ENCODE data around the gene SPTBN1. TPM values are rescaled to one million over a fixed set of nuclear protein-coding genes. Genes with fewer than 3 reads are reported as not detected.
A peak's percentile ranks its signal among the peaks of the same experiment; 100 is the strongest.

Gene SPTBN1
- total and polyA plus RNA-seq, 8 donors = 28.7 to 475 (median 193) TPM

DNA sequence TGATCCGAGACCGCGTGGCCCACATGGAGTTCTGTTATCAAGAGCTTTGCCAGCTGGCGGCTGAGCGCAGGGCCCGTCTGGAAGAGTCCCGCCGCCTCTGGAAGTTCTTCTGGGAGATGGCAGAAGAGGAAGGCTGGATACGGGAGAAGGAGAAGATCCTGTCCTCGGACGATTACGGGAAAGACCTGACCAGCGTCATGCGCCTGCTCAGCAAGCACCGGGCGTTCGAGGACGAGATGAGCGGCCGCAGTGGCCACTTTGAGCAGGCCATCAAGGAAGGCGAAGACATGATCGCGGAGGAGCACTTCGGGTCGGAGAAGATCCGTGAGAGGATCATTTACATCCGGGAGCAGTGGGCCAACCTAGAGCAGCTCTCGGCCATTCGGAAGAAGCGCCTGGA lies 172.8 kb downstream of the SPTBN1 start:
- intact Hi-C loops (cut with DNase I; ENCODE audit: low total_unique reads) = no loop called here
- H3K27me3 ChIP-seq = no peaks in the 10 kb centered on the region
- 92 to 94% (median 93%) methylated on average over 30 of the region's 30 CpGs for WGBS, 5 donors
- peaks cover 81 to 100% (median 100%) of the 10 kb centered on the region in 4 donors for H3K36me3 ChIP-seq
- no peak for DNase-seq
- H3K27ac ChIP-seq = no peak overlapping the region
- peaks cover 11 to 50% (median 39%) of the 10 kb centered on the region in 4 donors for H3K4me1 ChIP-seq
- no peak overlapping the region for H3K4me3 ChIP-seq
- no peaks in the 10 kb centered on the region for H3K9me3 ChIP-seq
- TF ChIP-seq POLR2A (IDR thresholded peaks at IDR 0.05) = no peak
- no peak for TF ChIP-seq EP300 (IDR thresholded peaks at IDR 0.05)
- no peak for TF ChIP-seq POLR2AphosphoS5 (IDR thresholded peaks at IDR 0.05)
- TF ChIP-seq, protein P1, sequence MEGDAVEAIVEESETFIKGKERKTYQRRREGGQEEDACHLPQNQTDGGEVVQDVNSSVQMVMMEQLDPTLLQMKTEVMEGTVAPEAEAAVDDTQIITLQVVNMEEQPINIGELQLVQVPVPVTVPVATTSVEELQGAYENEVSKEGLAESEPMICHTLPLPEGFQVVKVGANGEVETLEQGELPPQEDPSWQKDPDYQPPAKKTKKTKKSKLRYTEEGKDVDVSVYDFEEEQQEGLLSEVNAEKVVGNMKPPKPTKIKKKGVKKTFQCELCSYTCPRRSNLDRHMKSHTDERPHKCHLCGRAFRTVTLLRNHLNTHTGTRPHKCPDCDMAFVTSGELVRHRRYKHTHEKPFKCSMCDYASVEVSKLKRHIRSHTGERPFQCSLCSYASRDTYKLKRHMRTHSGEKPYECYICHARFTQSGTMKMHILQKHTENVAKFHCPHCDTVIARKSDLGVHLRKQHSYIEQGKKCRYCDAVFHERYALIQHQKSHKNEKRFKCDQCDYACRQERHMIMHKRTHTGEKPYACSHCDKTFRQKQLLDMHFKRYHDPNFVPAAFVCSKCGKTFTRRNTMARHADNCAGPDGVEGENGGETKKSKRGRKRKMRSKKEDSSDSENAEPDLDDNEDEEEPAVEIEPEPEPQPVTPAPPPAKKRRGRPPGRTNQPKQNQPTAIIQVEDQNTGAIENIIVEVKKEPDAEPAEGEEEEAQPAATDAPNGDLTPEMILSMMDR (IDR thresholded peaks at IDR 0.05) = no peak

DNA sequence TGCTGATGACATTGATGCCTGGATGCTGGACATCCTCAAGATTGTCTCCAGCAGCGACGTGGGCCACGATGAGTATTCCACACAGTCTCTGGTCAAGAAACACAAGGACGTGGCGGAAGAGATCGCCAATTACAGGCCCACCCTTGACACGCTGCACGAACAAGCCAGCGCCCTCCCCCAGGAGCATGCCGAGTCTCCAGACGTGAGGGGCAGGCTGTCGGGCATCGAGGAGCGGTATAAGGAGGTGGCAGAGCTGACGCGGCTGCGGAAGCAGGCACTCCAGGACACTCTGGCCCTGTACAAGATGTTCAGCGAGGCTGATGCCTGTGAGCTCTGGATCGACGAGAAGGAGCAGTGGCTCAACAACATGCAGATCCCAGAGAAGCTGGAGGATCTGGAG lies 173.3 kb downstream of the SPTBN1 start:
- Histone ChIP-seq H3K9me3 (no peaks in the 10 kb centered on the region), H3K36me3 (peaks cover 81 to 100% (median 100%) of the 10 kb centered on the region in 4 donors), H3K27me3 (no peaks in the 10 kb centered on the region), H3K27ac (peak overlapping the region in 4 of 5 donors; percentile 6 to 52 (median 44)), H3K4me3 (no peak overlapping the region), H3K4me1 (peaks cover 15 to 54% (median 44%) of the 10 kb centered on the region in 4 donors)
- TF ChIP-seq, protein P1 (IDR thresholded peaks at IDR 0.05) = no peak
- TF ChIP-seq EP300 (IDR thresholded peaks at IDR 0.05) (no peak), POLR2A (IDR thresholded peaks at IDR 0.05) (no peak), POLR2AphosphoS5 (IDR thresholded peaks at IDR 0.05) (no peak)
- 93 to 95% (median 94%) methylated on average over 19 to 20 of the region's 20 CpGs for WGBS, 5 donors
- intact Hi-C loops (cut with DNase I; ENCODE audit: low total_unique reads) = no loop called here
- no peak for DNase-seq

DNA sequence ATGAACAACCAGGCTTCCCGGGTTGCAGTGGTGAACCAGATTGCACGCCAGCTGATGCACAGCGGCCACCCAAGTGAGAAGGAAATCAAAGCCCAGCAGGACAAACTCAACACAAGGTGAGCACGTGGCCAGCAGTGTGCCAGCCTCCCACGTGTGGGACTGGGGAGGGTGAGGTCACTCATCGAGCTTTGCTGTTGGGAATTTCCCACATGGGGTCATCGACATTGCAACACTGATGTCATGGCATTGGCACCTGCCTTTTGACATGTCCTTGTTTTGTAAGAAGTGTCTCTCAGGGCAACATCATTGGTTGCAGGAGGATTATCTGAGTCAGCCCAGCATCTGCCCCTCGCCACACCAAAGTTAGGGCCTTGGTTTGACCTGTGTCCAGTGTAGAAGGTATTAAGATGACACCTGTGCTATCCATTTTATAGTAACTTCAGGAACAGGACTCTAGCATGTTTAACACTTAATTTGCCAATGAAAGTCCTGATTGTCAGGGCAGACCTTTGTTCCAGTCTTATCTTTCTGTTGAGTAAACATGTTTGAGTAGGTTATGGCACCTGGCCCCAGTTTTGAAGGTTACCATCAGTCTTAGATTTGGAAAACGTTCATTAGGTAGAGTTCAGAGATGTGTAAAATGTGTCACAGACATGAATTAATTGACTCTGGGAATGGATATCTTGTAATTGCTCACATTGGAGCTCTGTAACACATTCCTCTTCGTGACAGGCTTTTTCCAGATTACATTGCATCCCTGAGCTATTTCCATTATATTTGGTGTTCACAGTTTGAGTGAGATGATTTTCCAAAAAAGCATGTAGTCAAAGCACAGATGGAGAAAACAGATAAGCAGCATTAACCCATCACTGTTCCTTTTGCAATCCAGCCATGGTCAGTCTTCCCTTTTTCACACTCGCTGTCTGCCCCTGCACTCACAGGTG lies 174.1 kb downstream of the SPTBN1 start:
- no peaks in the 10 kb centered on the region for H3K9me3 ChIP-seq
- TF ChIP-seq POLR2A (IDR thresholded peaks at IDR 0.05) = no peak
- TF ChIP-seq, protein P1 (IDR thresholded peaks at IDR 0.05) = no peak
- peak in 1 of 3 donors; percentile 45 for TF ChIP-seq POLR2AphosphoS5 (IDR thresholded peaks at IDR 0.05)
- TF ChIP-seq EP300 (IDR thresholded peaks at IDR 0.05) = no peak
- H3K4me3 ChIP-seq = no peak overlapping the region
- H3K27ac ChIP-seq = peak overlapping the region; percentile 40 to 52 (median 42)
- DNase-seq = peak; percentile 50 to 68
- peaks cover 20 to 62% (median 47%) of the 10 kb centered on the region in 4 donors for H3K4me1 ChIP-seq
- H3K27me3 ChIP-seq = no peaks in the 10 kb centered on the region
- WGBS, 5 donors = 29 to 68% (median 40%) methylated on average over 8 to 11 of the region's 11 CpGs
- intact Hi-C loops (cut with DNase I; ENCODE audit: low total_unique reads) = no loop called here
- peaks cover 75 to 100% (median 98%) of the 10 kb centered on the region in 4 donors for H3K36me3 ChIP-seq

DNA sequence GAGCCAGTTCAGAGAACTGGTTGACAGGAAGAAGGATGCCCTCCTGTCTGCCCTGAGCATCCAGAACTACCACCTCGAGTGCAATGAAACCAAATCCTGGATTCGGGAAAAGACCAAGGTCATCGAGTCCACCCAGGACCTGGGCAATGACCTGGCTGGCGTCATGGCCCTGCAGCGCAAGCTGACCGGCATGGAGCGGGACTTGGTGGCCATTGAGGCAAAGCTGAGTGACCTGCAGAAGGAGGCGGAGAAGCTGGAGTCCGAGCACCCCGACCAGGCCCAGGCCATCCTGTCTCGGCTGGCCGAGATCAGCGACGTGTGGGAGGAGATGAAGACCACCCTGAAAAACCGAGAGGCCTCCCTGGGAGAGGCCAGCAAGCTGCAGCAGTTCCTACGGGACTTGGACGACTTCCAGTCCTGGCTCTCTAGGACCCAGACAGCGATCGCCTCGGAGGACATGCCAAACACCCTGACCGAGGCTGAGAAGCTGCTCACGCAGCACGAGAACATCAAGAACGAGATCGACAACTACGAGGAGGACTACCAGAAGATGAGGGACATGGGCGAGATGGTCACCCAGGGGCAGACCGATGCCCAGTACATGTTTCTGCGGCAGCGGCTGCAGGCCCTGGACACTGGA lies 174.9 kb downstream of the SPTBN1 start:
- H3K4me1 ChIP-seq = peaks cover 27 to 66% (median 53%) of the 10 kb centered on the region in 4 donors
- H3K27me3 ChIP-seq = no peaks in the 10 kb centered on the region
- H3K4me3 ChIP-seq = no peak overlapping the region
- WGBS, 5 donors = 76 to 82% (median 78%) methylated on average over 30 of the region's 30 CpGs
- peak in 1 of 2 donors; percentile 55 for DNase-seq
- intact Hi-C loops (cut with DNase I; ENCODE audit: low total_unique reads) = no loop called here
- peak overlapping the region; percentile 10 to 52 (median 42) for H3K27ac ChIP-seq
- peaks cover 67 to 97% (median 91%) of the 10 kb centered on the region in 4 donors for H3K36me3 ChIP-seq
- TF ChIP-seq, protein P1 (IDR thresholded peaks at IDR 0.05) = no peak
- TF ChIP-seq EP300 (IDR thresholded peaks at IDR 0.05) (no peak), POLR2AphosphoS5 (IDR thresholded peaks at IDR 0.05) (no peak), POLR2A (IDR thresholded peaks at IDR 0.05) (no peak)
- no peaks in the 10 kb centered on the region for H3K9me3 ChIP-seq

Data from stomach (tissue), 9 donors.